B cell (primary cell): ENCODE results near the gene HJV. TPM values are rescaled to one million over a fixed set of nuclear protein-coding genes. Genes with fewer than 3 reads are reported as not detected.
A peak's percentile ranks its signal among the peaks of the same experiment; 100 is the strongest.

Experiments
- ATAC-seq: fragments of 200-7000 bp; cut with Tn5 transposase; one replicate; pipeline ENCODE4 v1.10.0; 2021; ENCODE audit warnings: low read depth, mild to moderate bottlenecking, moderate number of reproducible peaks, moderate library complexity
- CTCF ChIA-PET: fragments of 350-600 bp; sonication (Branson Sonifier 250); formaldehyde crosslinking; loops from one replicate; lab custom pipeline; 2021; ENCODE audit warnings: antibody characterized with exemption, inconsistent platforms; lab: Charles Lee
- POLR2A ChIA-PET: fragments of 350-600 bp; sonication (Branson Sonifier 250); formaldehyde crosslinking; loops from one replicate; lab custom pipeline; 2021; ENCODE audit warnings: antibody characterized with exemption; lab: Charles Lee
- DNase-seq: peaks from one replicate; pipeline ENCODE4 v3.0.0; 2013
- H2AFZ ChIP-seq: 2 replicates; pipeline ENCODE4 v1.6.1; 2012; ENCODE audit warnings: mild to moderate bottlenecking, low read depth, low read length; ENCODE audit not compliant: insufficient read depth, poor library complexity, severe bottlenecking
- H3K27ac ChIP-seq, 2 donors: 1 replicate in 1 of 2; 2 replicates in 1 of 2; pipeline ENCODE4 v1.5.1; 2012 to 2013; ENCODE audit warnings: low read length in 2 of 2, mild to moderate bottlenecking in 2 of 2, moderate library complexity in 1 of 2
- H3K27me3 ChIP-seq, 4 experiments: fragments of 200-600 bp in 1 of 4; sonication (generic) in 1 of 4; replicated peaks in 1 of 4; 1 replicate in 2 of 4; 2 replicates in 2 of 4; pipeline versions ENCODE4 v1.6.1 to v1.7.0; 2013 to 2016; ENCODE audit warnings: low read length in 3 of 4, mild to moderate bottlenecking in 2 of 4, mixed read lengths in 1 of 4, moderate library complexity in 1 of 4; ENCODE audit not compliant: insufficient read depth in 4 of 4, control insufficient read depth in 3 of 4; ENCODE audit errors: control extremely low read depth in 1 of 4
- H3K36me3 ChIP-seq, 2 experiments: replicated peaks in 1 of 2; 1 replicate in 1 of 2; 2 replicates in 1 of 2; pipeline versions ENCODE4 v1.6.1 to v1.7.1; 2013; ENCODE audit warnings: low read length in 1 of 2; ENCODE audit not compliant: insufficient read depth in 2 of 2, control insufficient read depth in 1 of 2; ENCODE audit errors: control extremely low read depth in 1 of 2, extremely low read depth in 1 of 2
- H3K4me1 ChIP-seq, 2 donors: fragments of 200-600 bp in 1 of 2; sonication (generic) in 1 of 2; 1 replicate in 1 of 2; 2 replicates in 1 of 2; pipeline versions ENCODE4 v1.5.1 to v1.6.1; 2013 to 2017; ENCODE audit warnings: low read length in 2 of 2; ENCODE audit not compliant: control insufficient read depth in 2 of 2, insufficient read depth in 2 of 2
- H3K4me2 ChIP-seq: replicated peaks from 2 replicates; pipeline ENCODE3; 2012; ENCODE audit warnings: mild to moderate bottlenecking, low read depth, low read length; ENCODE audit not compliant: poor library complexity, severe bottlenecking
- H3K4me3 ChIP-seq, 5 experiments: fragments of 200-600 bp in 1 of 5; sonication (generic) in 1 of 5; 1 replicate in 3 of 5; 2 replicates in 2 of 5; pipeline versions ENCODE4 v1.5.1 to v1.7.0; 2011 to 2016; ENCODE audit warnings: low read length in 4 of 5, mild to moderate bottlenecking in 4 of 5, low read depth in 2 of 5, control low read depth in 1 of 5, moderate library complexity in 1 of 5; ENCODE audit not compliant: insufficient read depth in 1 of 5; ENCODE audit errors: control extremely low read depth in 1 of 5, extremely low read depth in 1 of 5
- H3K79me2 ChIP-seq: fragments of 200-600 bp; sonication (generic); one replicate; pipeline ENCODE4 v1.6.0; 2016; ENCODE audit warnings: low read length; ENCODE audit not compliant: control insufficient read depth, insufficient read depth
- H3K9ac ChIP-seq: fragments of 200-600 bp; sonication (generic); 2 replicates; pipeline ENCODE4 v1.6.1; 2017; ENCODE audit warnings: mild to moderate bottlenecking, low read length, moderate library complexity
- H3K9me3 ChIP-seq, 3 donors: one replicate each; pipeline versions ENCODE4 v1.6.1 to v1.7.1; 2013; ENCODE audit warnings: low read length in 2 of 3; ENCODE audit not compliant: control insufficient read depth in 2 of 3, insufficient read depth in 1 of 3; ENCODE audit errors: control extremely low read depth in 1 of 3
- H4K20me1 ChIP-seq: 2 replicates; pipeline ENCODE4 v1.6.0; 2012; ENCODE audit warnings: mild to moderate bottlenecking, low read length; ENCODE audit not compliant: insufficient read depth, control insufficient read depth, poor library complexity, severe bottlenecking
- H3K27ac Mint-ChIP-seq: one replicate; pipeline ENCODE4 v1.8.0; 2021; ENCODE audit warnings: mixed read lengths
- H3K27me3 Mint-ChIP-seq: one replicate; pipeline ENCODE4 v1.8.0; 2021; ENCODE audit warnings: mixed read lengths
- H3K4me1 Mint-ChIP-seq: one replicate; pipeline ENCODE4 v1.8.0; 2021; ENCODE audit warnings: mixed read lengths
- H3K4me3 Mint-ChIP-seq: one replicate; pipeline ENCODE4 v1.8.0; 2021; ENCODE audit warnings: mixed read lengths
- H3K9me3 Mint-ChIP-seq: one replicate; pipeline ENCODE4 v1.8.0; 2022; ENCODE audit warnings: mixed read lengths; ENCODE audit not compliant: insufficient read depth
- EZH2 ChIP-seq: IDR thresholded peaks from 2 replicates; pipeline ENCODE4 v1.6.1; 2012; ENCODE audit warnings: borderline replicate concordance, low read depth, mild to moderate bottlenecking, moderate library complexity, low read length; ENCODE audit not compliant: insufficient read depth, poor library complexity, severe bottlenecking
- whole genome bisulfite sequencing: methylation state at CpG from one replicate; pipeline ENCODE4 v1.1.5; 2013; ENCODE audit warnings: missing lambda C conversion rate; ENCODE audit not compliant: insufficient coverage; 5-methylcytosine and 5-hydroxymethylcytosine counted together
- intact Hi-C: fragments of 100-400 bp; cut with micrococcal nuclease; formaldehyde crosslinking; loops from one replicate; pipeline ENCODE4 v1.10.0; 2022
- polyA plus RNA-seq: library from polyadenylated mRNA; depleted of rRNA; stranded (reverse); fragments of >200 nt; gene quantifications from 2 replicates; pipeline ENCODE4 v1.2.3, GENCODE V29; 2012
- total RNA-seq, 2 donors: library from RNA; stranded (reverse); fragments of 120-200 nt in 1 of 2; gene quantifications; 1 replicate in 1 of 2; 2 replicates in 1 of 2; pipeline versions ENCODE4 v1.2.3 to v1.2.4, GENCODE V29; 2013 to 2022
- TF ChIP-seq, protein P1 (sequence below): fragments of 200-600 bp; IDR thresholded peaks from one replicate; pipeline ENCODE4 v1.8.0; 2022; ENCODE audit warnings: antibody characterized with exemption, mild to moderate bottlenecking

HJV gene
- total and polyA plus RNA-seq, 2 donors (not counting 1 experiment from before 2014, with no cell fraction given): not detected

DNA sequence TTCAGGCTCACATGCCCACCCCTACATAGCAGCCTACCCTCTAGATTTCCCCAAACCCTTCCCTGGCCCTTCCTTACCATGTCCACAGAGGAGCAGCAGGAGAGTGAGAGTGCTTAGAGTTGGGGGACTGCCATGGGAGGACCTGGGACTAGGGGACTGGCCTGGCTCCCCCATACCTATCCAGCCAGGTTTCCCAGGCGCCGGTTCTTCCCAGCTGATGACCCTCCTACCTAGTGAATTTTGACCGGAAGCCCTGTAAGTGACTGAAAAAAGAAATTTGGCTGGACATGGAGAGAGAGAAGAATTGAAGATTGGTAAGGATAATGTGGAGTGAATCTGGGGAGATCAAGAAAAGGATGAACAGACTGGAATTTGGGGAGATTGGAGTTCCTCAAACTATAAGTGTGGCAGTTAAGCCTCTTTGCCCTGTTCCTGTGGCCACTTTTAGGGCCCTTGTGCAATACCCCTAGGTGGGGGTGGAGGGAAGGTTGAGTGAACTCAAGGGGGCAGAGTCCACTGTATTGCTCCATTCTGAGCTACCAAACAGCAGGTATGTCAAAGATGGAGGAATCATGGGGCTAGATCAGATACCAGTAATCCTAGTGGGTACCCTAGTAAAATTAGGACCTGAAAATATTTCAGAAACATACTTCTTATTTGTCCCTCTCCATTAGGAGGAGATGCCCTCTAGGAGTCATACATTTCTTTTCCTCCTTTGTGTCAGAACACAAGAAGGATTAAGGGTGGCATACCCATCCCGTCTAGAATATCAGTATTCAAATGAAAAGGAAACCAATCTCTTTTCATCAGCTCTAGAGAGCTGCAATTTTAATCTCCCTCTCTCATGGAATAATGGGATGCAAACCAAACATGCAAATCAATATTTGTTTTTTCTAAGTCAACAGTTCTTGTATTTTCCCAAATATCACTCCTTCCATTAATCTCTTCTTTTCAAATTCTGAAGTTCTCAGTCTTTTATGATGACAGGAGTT lies 1.2 kb downstream of the HJV start:
- intact Hi-C loops: no loop called here
- Histone ChIP-seq H3K36me3 (no peaks in the 10 kb centered on the region), H3K79me2 (no peaks in the 10 kb centered on the region), H3K27ac (no peak overlapping the region), H3K4me1 (peaks cover 10 to 19% of the 10 kb centered on the region in 2 donors), H3K9ac (peak overlapping the region; percentile 8), H3K9me3 (no peaks in the 10 kb centered on the region), H3K27me3 (peaks cover 0 to 46% (median 32%) of the 10 kb centered on the region in 4 experiments), H3K4me2 (peak overlapping the region; percentile 64), H3K4me3 (peak overlapping the region in 1 of 5 experiments; percentile 22), H2AFZ (no peak overlapping the region), H4K20me1 (no peaks in the 10 kb centered on the region)
- H3K27ac Mint-ChIP-seq: no peak overlapping the region
- ATAC-seq (no peak), DNase-seq (no peak)
- ChIA-PET POLR2A (interaction anchor here (0.5 kb wide), 1 partner anchor 168 kb away, joined by 6 read pairs; no protein-coding TSS in a partner anchor), CTCF (interaction anchor here (0.5 to 2.4 kb wide), 5 partner anchors 8 to 175 kb away, joined by 3 to 7 read pairs (median 5); partner anchors contain the start of gene NUDT17)
- no peak overlapping the region for H3K4me3 Mint-ChIP-seq
- TF ChIP-seq, protein P1, sequence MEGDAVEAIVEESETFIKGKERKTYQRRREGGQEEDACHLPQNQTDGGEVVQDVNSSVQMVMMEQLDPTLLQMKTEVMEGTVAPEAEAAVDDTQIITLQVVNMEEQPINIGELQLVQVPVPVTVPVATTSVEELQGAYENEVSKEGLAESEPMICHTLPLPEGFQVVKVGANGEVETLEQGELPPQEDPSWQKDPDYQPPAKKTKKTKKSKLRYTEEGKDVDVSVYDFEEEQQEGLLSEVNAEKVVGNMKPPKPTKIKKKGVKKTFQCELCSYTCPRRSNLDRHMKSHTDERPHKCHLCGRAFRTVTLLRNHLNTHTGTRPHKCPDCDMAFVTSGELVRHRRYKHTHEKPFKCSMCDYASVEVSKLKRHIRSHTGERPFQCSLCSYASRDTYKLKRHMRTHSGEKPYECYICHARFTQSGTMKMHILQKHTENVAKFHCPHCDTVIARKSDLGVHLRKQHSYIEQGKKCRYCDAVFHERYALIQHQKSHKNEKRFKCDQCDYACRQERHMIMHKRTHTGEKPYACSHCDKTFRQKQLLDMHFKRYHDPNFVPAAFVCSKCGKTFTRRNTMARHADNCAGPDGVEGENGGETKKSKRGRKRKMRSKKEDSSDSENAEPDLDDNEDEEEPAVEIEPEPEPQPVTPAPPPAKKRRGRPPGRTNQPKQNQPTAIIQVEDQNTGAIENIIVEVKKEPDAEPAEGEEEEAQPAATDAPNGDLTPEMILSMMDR: no peak
- no peak for TF ChIP-seq EZH2
- no peaks in the 10 kb centered on the region for H3K9me3 Mint-ChIP-seq
- WGBS: 92% methylated on average over 2 of the region's 4 CpGs
- H3K27me3 Mint-ChIP-seq: peaks cover 67% of the 10 kb centered on the region
- peaks cover 10% of the 10 kb centered on the region for H3K4me1 Mint-ChIP-seq
